Dermis blood vessel endothelial cell (primary cell): ENCODE measurements around the gene GRM5. TPM values are rescaled to one million over a fixed set of nuclear protein-coding genes. Genes with fewer than 3 reads are reported as not detected.

Experiments
- DNase-seq: peaks from one replicate; pipeline ENCODE4 v3.0.0; 2010
- total RNA-seq: library from RNA; depleted of rRNA; stranded (reverse); fragments of >200 nt; gene quantifications from 2 replicates; pipeline ENCODE4 v1.2.3, GENCODE V29; 2014

The GRM5 gene
- total RNA-seq, 1 donor from 2014 or later: under 0.01 TPM

DNA sequence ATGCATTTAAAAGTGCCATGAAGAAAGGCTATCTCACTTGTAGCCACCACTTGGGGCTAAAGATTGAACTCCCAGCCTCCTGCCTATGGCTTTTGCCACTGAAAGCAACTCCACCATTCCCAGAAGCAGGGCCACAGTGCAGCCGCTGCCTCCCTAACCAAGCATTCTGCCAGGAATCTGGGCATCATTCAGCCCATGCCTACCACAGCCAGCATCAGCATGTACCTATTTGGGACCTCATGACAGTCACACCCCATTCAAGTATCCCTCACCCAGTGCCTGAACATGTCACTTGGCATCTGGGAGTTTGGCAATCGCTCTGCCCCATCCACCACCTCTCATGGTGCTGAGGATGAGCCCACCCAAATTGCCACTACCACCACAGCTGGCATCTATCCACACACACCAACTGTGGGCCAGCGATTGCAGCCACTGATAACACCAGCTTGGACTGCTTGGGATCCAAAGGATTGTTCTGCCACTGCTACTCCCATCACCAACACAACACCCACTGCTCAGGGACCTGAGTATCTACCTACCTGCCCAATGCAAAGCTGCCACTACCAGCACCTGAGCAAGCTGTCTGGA, 234.4 kb downstream of the GRM5 start:
- DNase-seq: no peak

DNA sequence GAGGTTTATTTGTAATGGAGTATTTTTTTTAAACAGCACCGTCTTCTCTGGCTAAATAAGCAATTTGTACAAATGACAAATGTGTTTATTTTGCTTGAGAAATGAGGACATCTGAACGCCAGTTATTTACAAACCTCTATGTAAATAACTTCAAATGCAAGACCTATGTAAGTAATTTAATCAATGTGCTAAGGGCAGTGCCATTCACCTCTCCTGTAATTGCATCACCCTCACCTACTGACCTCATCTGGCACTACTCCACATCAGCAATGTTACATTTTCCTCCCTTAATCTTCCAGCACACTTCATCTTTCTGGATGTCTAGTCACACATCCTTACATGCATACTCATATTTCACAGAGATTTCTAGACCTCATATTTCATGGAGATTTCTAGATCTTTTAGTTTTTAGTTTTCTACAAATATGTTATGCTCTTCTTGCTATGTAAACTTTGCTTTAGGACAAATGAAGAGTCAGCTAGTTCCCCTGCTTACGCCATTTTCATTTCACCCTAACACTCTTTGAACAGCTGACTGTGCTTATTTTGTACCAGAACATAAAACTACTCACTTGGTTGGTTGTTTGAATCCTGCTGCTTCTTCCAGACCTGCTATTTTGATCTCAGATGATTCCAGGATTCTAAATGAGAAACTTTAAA, 238.6 kb downstream of the GRM5 start:
- DNase-seq: no peak

DNA sequence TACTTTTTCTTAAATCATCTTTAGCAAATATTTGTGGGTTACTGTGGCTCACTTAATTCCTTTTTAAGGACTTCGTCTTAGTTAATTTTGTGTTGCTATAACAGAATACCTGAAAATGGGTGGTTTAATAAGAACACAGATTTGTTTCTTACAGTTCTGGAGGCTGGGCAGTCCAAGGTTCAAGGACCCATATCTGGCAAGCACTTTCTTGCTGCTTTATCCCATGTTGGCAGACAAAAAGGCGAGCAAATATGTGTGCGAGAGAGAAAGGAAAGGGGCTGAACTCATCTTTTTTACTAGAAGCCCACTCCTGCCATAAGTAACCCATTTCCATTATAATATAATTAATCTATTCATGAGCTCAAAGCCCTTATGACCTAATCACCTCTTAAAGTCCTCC, 246.2 kb downstream of the GRM5 start:
- no peak for DNase-seq

DNA sequence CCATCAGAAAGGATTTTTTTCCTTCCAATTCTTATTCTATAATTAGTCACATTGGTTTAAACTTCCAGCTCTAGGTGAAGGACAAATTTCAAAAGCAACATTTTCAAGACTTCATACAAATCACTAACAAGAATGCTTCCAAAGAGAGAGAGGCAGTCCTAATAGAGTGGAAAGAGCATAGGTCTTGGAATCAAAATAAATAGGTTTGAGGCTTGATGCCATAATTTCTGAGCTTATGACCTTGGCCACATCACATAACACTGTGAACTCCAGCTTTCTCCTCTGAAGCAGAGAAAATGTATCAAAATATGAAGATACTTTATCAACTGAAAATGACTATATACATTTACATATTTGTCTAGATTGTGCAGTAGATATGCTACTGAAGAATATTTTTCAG, 246.8 kb downstream of the GRM5 start:
- no peak for DNase-seq

DNA sequence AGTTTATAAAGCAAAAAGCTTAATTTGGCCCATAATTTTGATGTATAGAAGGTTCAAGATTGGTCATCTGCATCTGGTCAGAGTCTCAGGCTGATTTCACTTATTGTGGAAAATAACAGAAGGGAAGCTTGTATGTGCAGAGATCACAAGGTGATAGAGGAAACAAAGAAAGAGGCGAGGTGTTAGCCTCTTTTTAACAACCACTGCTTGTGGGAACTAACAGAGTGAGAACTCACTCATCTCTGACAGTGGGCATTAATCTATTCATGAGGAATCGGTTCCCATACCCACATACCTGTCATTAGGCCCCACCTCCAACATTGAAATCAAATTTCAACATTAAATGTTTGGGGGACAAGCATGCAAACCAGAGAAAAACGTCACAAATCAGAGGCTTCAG, 250.3 kb downstream of the GRM5 start:
- DNase-seq: no peak

DNA sequence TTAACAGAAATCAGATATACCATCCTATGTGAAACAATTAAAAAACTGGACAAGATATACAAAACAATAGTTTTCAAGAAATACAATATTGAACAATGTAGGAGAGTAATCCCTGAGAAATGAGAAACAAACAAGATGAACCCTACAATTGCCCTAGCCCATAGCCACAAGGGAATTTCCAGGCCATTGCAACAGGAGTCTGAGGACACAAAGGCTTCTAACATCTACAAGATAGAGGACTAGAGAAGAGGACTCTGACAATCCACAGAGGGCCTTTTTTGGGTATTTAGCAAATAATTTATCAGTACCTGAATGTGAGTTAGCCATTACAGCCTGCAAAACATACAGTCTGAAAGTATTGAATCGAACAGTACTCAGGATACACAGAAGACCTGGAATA, 251.7 kb downstream of the GRM5 start:
- DNase-seq: no peak

DNA sequence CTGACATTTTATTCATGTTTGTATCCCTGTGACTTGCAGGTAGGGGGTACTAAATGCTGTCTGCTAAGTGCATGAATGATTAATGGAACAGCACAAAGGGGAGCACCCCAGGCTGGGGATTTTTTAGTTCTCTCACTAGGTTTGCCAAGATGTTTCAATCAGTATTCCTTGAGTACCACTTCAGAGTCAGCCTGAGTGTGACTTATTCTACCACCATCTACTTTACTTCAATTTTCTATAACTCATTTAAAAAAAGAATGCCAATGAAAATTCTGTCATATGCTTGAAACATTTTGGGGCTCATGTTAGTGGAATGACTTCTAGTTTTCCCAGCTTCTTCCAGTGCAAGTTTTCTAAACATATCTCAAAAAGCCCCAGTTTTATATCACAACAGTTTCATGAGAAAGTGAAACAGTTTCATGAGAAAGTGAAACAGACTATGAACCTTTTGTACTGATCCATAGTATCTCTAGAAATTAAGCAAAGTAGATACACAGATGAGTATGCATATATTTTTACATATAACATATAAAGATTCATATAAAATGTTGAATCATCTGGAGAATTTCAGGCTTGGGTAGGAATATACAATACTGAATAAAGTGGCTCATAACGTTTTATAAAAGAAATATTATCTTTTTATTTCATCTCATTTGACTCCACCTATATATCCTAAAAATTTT, 252.4 kb downstream of the GRM5 start:
- DNase-seq: no peak

DNA sequence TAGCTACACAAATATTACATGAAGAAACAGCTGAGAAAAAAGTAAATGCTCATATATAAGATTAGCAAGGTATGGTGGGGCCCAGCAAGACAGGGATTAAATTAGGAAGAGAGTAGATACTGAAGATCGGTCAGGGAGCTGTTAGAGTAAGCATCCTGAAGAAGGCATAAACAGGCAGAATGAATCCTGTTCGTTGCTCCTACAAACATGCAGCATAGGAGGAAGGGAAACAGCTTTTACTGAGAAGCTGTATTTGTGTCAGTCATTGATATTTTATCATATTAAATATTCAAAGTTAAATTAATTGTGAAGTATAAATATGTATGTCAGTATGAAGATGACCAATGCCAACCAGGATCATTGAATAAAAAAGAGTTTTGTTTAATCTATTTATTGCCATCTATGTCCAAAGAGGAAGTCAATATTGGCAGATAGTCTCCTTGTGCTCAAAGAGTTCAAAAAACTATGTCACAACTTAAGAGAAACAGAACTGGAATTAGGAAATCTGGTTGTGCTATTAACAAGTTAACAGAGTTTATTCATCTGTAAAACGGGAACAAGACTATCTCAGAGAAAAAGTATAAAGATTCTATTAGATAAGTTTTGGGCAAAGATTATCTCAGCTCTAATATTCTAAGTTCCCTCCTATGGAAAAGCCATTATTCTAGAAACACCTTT, 255.2 kb downstream of the GRM5 start:
- DNase-seq: no peak

DNA sequence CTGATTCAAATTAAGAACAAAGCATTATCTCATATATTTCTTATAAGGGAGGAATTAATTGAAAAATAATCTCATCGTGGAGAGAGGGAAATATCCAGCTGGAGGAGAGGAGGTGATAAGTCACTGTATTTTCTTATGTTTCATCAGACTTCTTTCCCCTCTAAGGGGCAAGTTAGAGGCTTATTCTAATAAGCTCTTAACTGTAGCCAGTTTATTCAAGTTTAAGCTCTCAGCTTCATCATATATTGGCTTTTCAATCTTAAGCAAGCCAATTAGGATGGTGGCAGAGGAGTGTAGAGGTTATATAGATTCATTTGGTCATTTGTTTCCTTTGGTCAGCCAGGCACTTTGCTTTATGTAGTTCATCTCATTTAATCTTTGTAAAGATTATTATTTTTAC, 256.7 kb downstream of the GRM5 start:
- no peak for DNase-seq

DNA sequence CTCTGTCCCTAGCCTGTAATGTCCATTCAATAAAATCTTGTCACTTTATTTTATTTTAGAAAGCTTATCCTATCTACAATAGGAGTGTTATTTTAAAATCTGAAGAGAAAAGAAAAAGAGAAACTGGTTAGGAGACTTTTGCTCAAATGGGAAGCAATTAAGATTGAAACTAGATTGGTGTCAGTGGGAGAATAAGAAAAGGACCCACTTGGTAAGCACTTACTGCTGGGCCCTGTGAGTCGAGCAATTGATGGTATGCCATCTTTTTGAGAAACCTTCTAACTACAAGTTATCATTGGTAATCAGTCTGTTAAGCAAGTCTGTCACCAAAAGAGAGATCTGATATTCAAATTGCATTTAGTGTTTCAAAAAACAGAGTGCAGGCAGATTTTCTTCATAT, 258.4 kb downstream of the GRM5 start:
- DNase-seq: no peak

DNA sequence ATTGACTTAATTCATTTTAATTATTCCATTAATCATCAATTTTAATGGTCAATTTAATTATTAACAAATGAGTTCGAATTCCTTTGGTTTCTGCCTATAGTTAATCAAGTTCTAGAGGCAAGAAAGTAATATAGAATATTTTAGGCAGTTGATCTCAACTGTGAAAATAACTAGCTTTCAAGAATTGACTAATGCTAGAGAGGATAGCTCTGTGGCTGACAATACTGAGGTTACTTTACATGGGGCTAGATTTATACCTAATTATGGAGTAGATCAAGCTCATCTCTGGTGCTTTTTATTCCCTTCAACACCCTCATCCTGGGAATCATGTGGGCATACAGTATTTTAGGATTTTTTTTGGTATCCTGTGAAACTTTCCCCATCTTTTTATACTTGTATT, 259.4 kb downstream of the GRM5 start:
- DNase-seq: no peak

DNA sequence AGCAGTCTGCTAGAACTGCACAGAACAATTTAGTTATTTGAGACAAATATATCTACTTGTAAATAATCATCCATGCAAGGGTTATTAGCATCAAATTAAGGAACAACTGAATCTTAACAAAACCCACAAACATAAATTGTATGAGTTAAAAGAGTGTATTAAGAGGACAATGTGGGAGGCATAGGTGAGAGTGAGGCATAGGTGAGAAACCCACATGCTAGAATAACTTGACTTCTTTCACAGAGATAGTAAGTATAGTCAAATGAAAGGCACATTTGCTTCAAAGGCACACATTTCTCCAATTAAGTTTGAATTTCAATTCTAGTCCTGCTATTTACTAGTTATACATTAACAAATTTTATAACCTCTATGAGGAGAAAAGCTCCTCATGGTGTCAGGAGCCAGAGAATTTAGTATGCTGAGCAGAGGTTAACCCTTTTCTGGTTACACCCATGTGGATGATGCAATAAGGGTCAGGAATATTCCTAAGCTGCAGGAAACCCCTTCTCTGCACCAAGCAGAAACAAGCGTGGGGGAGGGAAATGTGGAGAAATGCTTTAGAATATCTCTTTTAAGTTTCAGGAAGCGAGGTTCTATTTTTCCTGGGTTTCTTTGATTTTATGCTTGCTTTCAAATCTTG, 264.2 kb downstream of the GRM5 start:
- no peak for DNase-seq

DNA sequence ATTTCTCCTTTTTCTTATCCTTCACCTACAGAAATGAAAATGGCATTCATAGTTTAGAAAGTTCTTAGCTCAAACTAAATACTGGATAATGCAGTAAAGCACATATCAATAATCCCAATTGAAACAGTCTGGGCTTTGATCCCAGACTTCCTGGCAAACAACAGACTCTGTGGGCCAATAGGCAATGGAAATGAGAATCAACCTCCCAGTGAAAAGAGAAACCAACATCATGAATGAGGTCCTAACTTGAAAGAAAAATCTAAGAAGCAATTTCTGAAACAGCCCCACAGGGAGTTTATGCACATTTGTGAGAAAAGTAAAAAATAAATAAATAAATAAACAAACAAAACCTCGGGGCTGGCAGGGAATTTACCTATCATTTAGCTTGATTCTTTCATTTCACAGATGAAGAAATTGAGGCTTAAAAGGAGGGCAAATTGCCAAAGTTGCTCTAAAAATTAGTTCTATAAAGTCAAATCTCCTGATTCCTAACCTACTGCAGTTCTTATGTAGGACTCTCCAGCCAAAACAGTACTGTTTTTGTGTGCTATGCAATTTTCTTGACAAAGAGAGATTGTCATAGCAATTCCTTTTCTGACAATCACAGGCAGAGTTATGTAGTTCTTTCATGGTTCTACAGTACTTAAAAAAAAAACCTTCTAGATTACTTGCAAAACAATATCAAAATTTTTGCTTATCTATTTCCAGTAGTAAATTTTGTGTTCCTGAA, 265.8 kb downstream of the GRM5 start:
- no peak for DNase-seq

DNA sequence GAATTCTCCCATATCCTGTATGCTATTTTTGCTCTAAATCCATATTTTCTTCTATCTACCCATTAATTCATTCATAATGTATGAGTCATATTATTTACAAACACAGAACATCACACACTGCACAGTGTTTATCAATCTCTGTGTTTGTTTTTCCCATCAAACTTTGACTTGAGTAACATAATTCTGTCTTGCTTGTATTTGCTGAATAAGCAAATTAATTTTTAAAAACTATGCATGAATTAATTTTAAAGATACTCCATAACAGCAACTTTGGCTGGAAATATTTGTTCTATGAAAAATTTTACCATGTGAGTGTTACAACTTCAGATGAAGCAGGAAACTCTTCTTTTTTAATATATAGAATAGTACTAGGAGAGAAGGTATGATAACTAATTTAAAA, 275.6 kb downstream of the GRM5 start:
- DNase-seq: no peak

DNA sequence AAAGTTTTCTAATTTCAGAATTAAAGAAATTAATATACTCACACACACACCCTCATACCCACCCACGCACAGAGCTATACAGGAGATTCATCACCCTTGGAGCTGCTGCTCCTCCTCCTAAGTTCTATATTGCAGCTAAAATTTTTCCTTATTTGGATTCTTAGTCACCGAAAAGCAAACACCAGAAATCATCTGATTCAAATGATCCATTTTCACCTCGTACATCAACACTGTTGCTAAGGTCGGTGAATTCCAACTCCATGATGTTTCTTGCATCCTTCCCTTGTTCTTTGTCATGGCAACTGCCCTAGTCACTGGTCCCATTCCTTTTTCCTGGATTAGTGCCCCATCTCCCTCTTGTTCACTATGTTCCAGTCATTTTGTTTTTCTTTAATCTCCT, 286.2 kb downstream of the GRM5 start:
- DNase-seq: peak; percentile 17

DNA sequence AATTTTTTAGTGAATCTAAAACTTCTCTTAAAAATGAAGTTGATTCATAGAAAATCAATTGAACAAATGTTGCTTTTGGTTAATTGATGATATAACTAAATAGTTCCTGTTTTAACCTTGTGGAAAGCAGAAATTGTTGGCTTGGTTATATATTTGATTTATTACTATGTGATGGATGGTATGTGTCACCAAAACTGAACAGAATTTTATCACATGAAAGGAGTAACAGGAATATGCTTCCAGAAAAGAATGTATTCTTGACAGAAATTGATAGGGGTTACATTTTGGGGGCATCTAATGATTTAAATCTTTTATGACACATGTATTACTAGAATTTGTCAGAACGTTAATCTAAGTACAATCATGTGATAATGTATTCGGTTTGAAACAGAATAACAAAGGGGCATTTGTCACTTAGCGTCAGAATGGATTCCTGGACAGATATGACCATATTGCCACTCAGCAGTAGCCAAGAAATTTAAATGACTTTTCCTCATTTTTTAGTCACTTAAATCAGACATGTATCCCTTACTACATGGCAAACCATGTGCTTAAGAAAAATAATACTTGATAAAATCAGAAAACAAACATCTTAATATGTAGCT, 295.2 kb downstream of the GRM5 start:
- no peak for DNase-seq

DNA sequence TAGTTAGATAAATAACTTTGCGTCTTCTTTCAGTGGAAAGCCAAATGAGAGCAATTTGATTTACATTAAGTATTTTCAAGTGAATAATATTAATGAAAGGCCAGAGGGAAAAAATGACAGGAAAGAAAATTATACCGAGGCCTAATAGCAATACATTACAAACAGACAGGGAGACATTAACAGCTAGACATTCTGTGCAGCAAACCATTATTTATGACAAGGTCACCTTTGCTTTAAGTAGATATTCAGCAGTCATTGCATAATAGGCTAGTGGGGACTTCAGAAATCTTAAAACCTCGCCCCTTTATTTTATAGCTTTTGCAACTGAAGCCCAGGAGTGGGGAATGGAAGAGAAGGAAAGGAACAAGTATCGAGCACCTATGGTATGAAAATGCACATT, 321.6 kb downstream of the GRM5 start:
- DNase-seq: no peak

DNA sequence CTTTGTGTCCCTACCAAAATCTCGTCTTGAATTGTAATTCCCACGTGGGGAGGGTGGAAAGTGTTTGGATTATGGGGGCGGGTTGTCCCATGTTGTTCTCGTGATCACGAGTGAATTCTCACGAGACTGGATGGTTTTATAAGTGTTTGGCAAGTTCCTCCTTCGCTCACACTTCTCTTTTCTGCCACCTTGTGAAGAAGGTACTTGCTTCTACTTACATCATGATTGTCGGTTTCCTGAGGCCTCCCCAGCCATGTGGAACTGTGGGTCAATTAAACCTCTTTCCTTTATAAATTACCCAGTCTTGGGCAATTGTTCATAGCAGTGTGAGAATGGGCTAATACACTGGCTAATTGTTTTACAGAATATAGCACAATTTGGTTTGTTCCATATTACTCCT, 326.3 kb downstream of the GRM5 start:
- DNase-seq: no peak

DNA sequence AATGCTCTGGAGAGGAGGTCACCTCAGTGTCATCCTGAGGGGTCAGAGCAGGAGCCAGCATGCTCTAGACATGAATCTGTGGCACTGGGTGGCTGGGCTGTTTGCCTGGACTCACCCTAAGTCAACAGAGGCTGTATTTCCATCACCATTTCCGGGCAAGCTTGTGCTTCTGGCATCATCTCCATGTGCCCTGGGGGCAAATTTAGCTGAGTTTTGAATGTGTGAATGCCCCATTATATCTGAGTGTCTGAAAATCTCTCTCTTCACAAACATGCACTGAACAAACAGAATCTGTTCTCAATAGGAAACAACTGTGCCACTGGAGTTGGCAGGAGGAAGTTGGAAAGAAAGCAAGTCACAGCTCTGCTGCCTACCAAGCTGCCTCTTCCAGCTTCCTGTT, 356.2 kb downstream of the GRM5 start:
- peak; percentile 2 for DNase-seq

DNA sequence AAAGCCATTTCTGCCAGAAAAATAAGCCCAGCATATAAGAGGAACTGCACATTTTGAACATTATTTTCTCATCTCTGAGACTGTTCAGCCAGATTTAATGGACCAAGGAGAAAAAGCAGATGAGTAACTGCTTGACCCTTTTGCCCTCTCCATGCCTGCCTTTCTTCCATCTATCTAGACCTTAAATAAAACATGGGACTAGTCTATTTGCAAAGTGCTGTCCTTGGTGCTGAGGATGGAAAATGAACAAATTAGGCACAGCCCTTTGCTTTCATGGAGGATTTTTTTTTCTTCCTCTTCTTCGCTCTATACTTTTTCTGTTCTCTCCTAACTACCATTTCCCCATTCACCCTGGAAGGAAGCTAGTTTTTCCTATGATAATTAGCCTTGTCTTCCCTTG, 361.3 kb downstream of the GRM5 start:
- peak; percentile 19 for DNase-seq

DNA sequence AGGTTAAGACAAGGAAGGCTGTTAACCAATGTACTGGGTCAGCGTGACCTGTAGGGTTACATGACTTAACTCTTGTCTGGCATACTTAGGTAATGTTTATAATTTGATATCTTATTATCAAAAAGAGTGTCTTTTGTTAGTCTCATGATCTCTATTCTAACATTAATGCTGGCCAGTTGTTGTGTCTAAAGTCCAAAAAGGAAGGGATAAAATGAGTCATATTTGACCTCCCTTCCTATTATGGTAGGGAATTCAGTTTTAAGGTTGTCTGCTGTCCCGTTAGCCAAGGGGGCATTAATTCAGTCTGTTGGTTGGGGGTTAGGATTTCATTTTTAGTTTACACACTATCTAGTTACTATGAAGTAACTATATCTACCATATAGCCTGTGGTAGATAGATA, 364.0 kb downstream of the GRM5 start:
- DNase-seq: peak; percentile 30

DNA sequence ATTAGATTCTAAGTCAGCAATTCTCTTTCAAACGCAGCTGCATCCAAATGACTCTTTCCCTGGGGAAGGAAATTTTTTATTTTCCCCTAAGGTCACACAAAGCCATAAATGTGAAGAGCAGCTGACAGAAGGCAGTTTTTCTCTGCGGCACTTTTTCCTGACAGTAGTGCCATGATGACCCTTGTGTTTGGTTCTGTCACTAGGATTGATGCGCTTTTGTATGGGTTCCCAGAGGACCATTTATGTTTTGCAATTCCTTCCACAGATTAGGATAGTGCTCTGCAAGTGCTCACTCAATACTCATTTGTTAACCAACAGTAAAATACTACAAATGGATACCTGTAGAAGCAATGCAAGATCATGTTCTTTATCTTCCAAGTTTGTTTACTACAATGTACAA, 368.6 kb downstream of the GRM5 start:
- no peak for DNase-seq
